Cardiac fibroblast (primary cell): ENCODE measurements around the gene DRG2.

Experiments used
- DNase-seq, 2 donors: peaks; one replicate each; pipeline versions ENCODE4 v3.0.0 to v3.0.0-alpha.2; 2010; ENCODE audit warnings: low read depth in 2 of 2
- H3K4me3 ChIP-seq, 2 donors: replicated peaks in 1 of 2; 1 replicate in 1 of 2; 2 replicates in 1 of 2; pipeline ENCODE4 v1.5.1; 2011; ENCODE audit warnings: low read depth in 2 of 2, low read length in 2 of 2, mild to moderate bottlenecking in 2 of 2, moderate library complexity in 1 of 2
- CTCF ChIP-seq: IDR thresholded peaks from one replicate; pipeline ENCODE4 v1.5.1; 2011; ENCODE audit warnings: low read depth, mild to moderate bottlenecking, low read length, inconsistent platforms

The DRG2 gene

GRCh38 chr17:18087610-18088491 is at the start of gene DRG2:
Gene DRG2 (plus strand): TSS chr17:18087948. CDS start chr17:18088024, 76 bp downstream.
- peak within 1 kb of the TSS; percentile 94 to 98 for H3K4me3 ChIP-seq
- no peak for TF ChIP-seq CTCF
- DNase-seq: peak; percentile 94 to 95

- peak in 1 of 2 donors; percentile 26 for DNase-seq
- no peak for TF ChIP-seq CTCF
- H3K4me3 ChIP-seq: peak overlapping the region; percentile 92 to 94
These were observed 49.4 kb upstream of the DRG2 start for GRCh38 chr17:18038149-18038850.

- H3K4me3 ChIP-seq: peak within 1 kb of the TSS; percentile 92 to 94
- TF ChIP-seq CTCF: peak; percentile 15
- peak; percentile 99 for DNase-seq
These were observed 48.8 kb upstream of the DRG2 start, which contains the start of the genes ATPAF2 and GID4 for GRCh38 chr17:18038861-18039534. Gene ATPAF2 (minus strand): TSS chr17:18039168. CDS start chr17:18039013, 155 bp downstream. Gene GID4 (plus strand): TSS chr17:18039408. CDS start chr17:18039465, 57 bp downstream.

GRCh38 chr17:18039535-18040260 is 48.0 kb upstream of the DRG2 start:
- no peak for TF ChIP-seq CTCF
- no peak for DNase-seq
- H3K4me3 ChIP-seq: peak overlapping the region; percentile 92 to 94

- no peak for TF ChIP-seq CTCF
- no peak for DNase-seq
- H3K4me3 ChIP-seq: peak overlapping the region; percentile 92 to 94
These were observed 47.4 kb upstream of the DRG2 start for GRCh38 chr17:18040261-18040858.
